Left kidney (tissue), 8 donors: ENCODE data around the gene CD300LD. TPM values are rescaled to one million over a fixed set of nuclear protein-coding genes. Genes with fewer than 3 reads are reported as not detected.
"Not testable (repeated sequence)": the region's sequence is repeated elsewhere in the genome, so short reads cannot be mapped to it uniquely, and the experiment has no call there.

Source experiments
- DNase-seq: peaks from one replicate; pipeline ENCODE4 v3.0.0-alpha.2; 2013
- long read RNA-seq, 8 donors: transcript quantifications; one replicate each; lab custom pipeline, GENCODE V29; 2026
- polyA plus RNA-seq: library from polyadenylated mRNA; unstranded; fragments of 120-200 nt; gene quantifications from one replicate; pipeline ENCODE4 v1.2.1, GENCODE V29; 2013; ENCODE audit not compliant: insufficient read length

Gene CD300LD
- polyA plus RNA-seq, result 0.13 TPM
- long read RNA-seq, donor 1, result 0 reads
- long read RNA-seq, donor 2, result 0 reads
- long read RNA-seq, donor 3, result 0 reads
- long read RNA-seq, donor 4, result 0 reads
- long read RNA-seq, donor 5, result 0 reads
- long read RNA-seq, donor 6, result 0 reads
- long read RNA-seq, donor 7, result 0 reads
- long read RNA-seq, donor 8, result 0 reads

DNA sequence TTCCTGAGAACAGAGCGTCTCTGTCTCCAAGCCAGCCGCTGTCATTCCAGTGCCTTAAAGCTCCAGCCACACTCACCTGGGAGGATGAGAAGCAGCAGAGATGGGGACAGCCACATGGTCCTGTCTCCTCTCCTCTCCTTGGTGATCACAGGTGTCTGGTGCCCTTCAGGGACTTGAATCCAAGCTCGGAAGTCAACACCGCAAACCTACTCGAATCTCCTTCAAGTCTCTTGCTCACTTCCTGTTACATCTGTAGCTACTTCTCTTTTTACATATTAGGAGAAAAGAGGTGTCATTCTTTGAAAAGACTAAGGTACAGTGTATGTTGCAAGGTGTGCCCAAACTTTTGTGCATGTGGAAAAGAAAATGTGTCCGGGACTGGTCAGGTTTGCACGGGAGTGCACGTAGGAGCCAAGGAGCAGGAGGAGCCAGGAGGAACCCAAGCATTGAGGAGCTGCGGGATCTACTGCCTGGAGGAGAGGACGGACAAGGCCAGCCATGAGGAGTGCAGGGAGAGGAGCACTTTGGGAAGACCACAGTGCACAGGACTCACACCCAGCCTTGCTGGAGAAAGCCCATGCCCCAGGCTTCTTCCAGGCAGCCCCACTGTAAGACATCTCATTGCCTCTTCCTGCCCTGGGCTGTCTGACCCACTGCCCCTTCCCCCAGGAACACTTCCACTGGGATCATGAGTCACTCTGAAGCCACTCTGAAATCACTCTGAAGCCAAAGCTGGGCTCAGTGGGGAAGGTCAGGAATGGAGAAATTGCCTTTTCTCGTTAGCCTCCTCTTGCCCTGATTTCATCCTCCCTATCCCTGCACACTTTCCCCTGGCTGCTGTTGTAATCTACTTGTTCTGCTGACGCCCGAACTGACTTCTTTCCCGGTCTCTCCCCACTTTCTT is at the start of gene CD300LD:
Gene CD300LD (minus strand): TSS at position 197 of the 904 bp plus-strand sequence. CDS start 81 bp downstream, at position 116.
- no peak for DNase-seq

DNA sequence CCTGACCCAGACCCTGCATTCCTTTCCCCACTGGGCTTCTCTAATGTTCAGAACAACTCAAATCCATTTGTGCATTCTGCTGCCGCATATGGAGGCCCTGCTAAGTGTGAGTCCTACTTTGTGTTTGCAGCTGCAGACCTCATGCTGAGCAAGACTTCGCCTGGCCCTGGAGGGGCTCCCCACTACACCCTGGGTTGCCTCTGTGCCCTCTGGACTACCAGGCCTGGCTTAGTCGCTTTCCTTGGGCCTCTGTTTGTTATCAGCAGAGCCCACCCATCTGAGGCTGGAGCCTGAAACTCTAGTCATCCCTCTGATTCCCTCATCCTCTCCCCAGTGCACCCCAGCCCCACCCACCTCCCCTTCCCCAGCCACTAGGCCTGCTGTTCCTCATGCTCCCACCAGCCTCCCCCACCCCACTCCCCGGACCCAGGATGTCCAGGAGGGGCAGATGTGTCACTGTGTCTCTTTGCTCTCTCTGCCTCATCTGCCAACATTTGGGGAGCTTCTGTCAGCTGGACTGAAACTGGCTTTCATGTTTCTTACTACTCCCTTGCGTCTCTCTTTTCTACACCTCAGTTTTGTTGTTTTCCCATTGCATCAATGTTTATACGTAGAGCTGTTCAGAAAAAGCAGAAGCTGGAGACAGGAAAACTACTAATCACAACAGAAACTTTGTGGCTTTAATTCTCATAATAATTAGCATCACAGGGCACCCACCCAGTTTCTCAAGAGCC is 49.3 kb upstream of the CD300LD start:
- DNase-seq, result no peak

DNA sequence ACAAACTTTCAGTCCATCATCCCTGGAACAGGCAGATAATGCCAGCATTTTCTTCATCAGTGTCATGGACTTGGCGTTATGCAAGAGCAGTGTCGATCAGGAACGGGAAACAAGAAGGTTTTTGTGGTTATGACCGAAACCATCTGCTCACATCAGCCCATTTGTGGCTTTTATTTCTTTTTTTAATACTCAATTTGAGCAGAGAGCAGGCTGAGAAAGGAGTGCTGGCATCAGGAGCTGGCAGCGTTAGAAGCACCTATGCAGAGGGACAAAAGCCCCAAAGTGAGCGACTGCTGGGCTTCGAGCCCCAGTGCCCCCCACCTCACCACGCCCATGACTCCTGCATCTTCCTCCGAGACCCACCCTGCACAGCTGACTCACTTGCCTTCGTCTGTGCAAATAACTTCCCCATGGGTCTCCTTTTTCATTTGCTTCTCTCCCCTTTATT is 47.6 kb upstream of the CD300LD start:
- DNase-seq, result no peak

DNA sequence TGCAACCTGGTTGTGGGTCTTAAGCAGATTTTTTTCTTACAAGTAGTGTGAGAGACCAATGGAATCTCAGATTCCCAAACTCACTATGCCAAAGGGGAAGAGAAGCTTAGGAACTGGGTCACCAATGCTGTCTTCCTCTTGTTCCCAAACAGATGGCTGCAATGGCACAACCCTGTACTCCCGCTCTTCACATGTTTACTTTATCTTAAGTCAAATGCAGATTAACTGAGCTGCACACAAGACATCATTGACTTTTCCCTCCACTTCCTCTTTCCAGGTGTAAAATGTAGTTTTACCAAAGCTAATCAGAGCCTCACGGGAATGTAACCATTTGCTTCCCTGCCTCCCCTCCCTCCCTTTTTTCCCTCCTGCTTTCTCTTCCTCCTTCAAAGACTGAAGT is 45.8 kb upstream of the CD300LD start:
- DNase-seq, result no peak

DNA sequence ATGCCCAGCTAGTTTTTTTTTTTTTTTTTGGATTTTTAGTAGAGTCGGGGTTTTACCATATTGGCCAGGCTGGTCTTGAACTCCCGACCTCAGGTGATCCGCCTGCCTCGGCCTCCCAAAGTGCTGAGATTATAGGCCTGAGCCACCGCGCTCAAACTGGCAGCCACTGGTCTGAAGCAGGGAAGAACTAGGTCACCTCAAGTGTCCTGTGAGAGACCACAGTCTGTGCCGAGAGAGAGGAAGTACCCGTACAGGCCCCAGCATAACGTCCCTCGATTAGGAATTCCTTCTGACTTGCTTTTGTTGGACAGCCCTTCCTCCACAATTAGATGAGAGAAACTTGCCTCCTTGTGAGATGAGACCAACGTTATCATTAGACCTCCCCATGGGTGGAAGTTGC is 45.2 kb upstream of the CD300LD start:
- no peak for DNase-seq

DNA sequence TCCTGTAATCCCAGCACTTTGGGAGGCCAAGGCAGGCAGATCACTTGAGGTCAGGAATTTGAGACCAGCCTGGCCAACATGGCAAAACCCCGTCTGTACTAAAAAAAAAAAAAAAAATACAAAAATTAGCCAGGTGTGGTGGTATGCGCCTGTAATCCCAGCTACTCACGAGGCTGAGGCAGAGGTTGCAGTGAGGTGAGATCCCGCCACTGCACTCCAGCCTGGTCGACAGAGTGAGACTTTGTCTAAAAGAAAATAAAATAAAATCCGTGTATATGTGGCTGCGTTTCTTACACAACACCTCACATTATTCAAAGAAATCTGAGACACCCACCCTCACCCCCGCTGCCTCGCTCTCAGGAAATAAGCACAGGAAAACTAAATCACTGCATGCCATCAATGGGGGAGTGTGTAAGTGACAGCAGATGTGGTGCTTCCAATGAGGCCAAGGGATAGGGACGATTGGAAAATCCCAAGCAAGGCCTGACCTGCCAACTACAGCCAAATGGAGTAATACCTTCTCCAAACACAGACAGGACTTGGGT is 44.5 kb upstream of the CD300LD start:
- peak; percentile 37 for DNase-seq

DNA sequence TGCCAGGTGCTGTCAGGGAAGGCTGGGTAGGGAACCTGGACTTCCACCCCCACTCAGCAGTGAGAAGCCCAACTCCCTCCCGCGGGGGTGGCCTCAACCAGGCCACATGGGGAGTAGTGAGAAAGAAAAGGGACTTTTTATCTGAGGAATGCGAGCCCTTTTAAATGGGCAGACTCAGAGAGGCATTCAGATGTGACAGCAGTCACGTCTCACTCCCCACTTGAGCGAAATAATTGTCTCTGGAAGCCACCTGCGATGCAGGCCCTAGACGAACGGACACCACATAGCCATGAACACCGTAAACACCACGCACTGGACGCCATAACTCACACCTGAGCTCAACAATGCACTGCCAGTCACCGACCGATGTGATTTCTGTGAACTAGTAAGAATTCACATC is 43.3 kb upstream of the CD300LD start:
- DNase-seq, result peak; percentile 51

DNA sequence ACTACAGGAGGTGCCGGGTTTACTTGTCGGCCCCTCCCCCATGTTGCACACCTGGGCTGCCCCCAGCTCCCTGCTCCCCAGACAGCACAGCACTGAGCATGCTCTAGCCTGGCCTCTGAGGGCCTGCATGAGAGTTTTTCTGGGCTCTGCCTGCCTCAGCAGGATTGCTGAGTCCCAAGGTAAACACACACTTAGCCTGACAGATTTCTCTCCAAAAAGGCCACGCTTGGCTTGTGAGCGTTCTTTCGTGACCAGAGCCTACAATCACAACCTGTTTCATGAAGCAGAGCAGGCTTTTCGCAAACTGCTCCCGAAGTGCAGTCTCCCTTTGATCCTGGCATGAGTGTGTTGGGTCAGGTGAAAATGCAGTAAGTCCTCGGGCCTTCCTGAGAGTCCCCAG is 41.2 kb upstream of the CD300LD start:
- peak; percentile 74 for DNase-seq

DNA sequence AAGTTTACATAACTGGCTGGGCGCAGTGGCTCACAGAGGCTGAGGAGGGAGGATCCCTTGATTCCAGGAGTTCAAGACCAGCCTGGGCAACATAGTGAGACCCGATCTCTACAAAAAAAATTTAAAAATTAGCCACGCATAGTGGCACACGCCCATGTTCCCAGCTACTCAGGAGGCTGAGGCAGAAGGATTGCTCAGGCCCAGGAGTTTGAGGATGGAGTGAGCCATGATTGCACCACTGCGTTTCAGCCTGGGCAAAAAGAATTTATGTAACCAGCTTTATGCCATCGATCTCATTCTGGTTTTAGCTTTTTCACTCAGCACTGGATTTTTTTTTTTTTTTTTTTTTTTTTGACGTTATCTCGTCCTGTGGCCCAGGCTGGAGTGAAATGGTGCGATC is 40.5 kb upstream of the CD300LD start:
- DNase-seq, result no peak

DNA sequence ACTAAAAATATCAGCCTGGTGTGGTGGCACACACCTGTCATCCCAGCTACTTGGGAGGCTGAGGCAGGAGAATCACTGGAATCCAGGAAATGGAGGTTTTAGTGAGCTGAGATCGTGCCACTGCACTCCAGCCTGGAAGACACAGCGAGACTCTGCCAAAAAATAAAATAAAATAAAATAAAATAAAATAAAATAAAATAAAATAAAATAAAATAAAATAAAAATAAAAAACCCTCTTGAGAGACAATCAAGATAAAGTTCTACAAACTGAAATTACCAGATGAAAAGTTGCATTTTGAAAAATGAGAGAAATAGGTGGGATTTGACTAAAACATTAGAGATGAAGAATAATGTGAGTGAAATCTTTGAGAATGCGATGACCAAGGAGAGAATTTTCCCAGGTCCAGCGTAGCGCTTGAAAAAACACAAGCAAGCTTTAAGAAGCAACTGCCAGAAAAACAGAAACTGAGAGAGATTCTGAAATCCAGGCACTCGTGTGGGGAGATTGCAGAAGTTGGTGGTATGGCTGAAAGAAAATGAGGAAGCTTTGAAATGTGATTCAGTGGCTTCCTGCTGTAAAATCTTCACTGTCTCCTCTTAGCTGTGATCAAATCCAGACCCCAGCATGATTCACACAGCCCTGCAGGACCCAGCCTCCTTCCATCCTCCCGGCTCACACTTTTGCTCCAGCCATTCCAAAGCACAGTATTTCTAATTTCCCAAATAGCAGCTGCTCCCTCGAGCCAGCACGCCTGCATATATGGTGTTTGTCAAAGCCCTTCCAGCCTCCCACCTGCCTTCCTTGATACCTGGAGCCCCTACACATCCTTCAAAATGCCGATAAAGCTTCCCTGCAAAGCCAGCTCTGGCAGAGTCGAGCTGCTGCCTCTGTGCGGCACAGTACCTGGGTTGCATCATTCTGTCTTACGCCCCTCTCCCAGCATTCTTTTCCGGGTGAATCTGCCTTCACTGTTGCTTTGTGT is 39.7 kb upstream of the CD300LD start:
- DNase-seq, result no peak

DNA sequence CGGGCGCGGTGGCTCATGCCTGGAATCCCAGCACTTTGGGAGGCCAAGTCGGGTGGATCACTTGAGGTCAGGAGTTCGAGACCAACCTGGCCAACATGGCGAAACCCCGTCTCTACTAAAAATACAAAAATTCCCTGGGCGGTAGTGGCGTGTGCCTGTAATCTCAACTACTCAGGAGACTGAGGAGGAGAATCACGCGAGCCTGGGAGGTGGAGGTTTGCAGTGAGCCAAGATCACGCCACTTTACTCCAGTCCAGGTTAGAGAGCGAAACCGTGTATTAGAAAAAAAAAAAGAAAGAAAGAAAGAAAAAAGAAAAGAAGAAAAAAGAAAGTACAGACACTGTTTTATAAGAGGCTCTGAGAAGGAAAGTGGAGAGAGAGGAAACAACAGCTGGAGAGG is 38.2 kb upstream of the CD300LD start:
- DNase-seq, result not testable (repeated sequence)

DNA sequence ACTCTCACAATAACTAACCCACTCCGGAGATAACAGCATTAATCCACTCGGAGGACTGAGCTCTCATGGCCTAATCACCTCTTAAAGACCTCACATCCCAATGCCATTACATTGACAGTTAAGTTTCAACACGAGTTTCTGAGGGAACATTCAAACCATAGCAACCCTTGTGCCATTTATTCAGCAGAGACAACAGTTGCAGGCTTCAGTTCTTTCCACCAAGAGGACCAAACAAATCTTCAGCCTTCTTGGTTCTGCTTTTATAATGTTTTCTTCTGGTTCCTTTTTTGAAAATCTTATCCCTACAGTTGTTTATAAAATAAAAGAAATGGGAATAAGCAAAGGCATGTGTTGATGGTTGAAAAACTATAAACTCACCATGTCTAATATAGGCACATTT is 33.6 kb upstream of the CD300LD start:
- no peak for DNase-seq

DNA sequence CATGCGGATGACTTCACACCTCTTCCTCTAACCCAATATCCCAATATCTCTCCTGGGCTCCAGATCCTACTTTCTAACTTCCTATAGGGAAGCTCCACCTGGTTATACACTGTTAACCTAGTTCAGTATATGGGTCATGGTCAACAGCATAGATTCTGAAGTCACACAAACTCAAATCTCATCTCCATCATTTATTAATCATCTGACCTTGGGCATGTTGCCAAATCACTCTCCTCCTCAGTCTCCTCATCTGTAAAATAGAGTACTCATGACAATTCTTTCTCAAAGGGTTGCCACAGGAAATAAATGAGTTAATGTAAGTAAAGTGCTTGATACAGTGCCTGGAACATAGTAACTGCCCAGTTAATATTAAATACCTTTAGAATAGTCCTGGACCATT is 32.0 kb upstream of the CD300LD start:
- DNase-seq, result no peak

DNA sequence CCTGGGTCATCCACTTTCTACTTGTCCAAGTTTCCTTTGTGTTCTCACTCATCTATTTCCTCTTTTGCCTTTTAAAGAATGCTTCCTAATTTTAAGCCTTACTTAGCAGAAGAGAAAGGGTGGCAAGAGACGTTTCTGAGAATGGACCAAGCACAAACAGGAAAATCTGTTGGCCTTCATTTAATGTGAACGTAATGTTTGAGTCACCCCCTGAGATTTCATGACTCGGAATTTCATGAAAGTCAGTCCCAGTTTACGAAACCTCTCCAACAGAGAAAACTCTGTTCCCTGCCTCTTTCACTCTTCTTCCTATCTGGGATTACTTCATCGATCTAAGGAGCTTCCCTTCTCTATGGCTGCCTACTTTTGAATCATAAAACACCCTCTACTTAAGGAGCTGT is 31.6 kb upstream of the CD300LD start, which contains the start of gene CD300E:
Gene CD300E (minus strand): TSS at position 46 of the 401 bp plus-strand sequence. CDS start 117 bp downstream, outside the sequence.
- no peak for DNase-seq

DNA sequence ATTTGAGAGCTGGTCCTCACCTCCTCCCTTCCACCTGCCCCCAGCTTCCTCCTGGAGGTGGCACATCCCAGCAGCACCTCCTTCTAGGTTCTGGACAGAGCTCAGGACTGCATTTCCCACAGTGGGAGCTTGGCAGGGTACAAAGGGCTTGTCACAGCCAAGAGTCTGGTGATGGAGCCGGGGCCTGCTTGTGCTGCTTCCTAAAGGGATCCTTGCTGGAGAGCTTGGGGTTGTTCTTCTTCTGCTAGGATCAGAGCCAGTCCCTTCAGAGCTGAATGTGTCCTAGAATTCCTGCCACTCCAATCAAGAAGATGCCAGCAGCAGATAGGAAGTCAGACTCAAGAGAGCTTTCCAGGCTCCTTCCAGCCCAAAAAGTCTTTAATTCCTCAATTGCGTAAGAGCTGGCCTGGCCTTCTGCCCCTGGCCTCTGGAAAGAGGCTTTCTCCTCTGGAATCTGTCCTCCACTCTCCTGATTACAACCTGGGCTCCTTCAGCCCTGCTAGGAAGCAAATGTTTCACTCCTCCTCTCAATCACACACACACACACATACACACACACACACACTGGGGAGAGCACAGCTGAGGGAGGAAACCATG is 27.1 kb upstream of the CD300LD start:
- DNase-seq, result no peak

DNA sequence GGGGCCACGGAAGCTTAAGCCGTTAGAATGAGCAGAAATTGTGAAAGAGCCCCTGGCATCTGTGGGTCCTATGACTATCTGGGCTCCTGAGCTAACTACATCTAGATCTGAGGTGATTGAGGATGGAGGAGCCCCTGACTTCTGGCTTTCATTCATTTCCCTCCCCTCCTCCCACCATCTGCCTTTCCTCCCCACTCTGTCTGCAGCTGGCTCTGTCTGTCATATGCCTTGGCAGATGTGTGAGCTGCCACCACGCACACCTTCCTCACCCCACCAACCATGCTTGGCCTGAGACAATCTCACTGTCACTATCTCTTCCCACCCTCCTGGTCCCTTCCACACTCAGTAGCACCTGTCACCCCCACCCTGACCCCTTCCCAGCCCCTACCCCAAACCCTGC is 26.4 kb upstream of the CD300LD start:
- DNase-seq, result no peak

DNA sequence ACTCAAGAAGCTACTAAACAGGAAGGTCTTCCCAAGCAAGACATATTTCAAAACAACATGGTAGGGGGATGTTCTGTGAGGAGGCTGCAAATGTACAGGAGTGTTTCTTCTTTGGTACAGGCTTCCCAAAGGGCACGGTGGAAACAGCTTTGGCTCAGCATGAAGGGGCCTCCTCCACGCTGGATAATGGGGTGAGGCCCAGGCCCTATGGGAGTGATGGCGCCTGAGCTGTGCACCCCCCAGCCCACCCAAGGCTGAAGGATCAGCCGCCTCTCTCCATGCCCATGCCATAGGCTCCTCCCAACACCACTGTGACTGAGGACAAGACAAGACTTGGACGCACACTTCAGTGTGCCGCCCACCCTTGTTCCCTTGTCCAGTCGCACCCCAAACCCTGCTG is 24.6 kb upstream of the CD300LD start:
- DNase-seq, result no peak

DNA sequence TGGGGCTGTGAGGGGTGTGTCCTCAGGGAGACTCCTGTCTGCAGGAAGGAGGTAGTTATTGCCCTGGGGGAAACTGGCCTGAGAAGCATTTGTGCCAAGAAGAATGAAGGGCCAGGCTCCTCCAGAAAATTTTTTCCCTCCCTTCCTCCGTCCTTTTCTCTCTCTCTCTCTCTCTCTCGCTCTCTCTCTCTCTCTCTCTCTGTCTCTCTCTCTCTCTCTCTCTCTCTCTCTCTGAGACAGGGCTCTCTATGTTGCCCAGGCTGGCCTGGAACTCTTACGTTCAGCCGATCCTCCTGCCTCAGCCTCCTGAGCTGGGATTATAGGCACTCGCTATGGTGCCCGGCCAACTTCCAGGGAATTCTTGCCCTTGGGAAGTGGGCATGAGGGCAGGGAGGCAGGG is 20.0 kb upstream of the CD300LD start:
- DNase-seq, result no peak

DNA sequence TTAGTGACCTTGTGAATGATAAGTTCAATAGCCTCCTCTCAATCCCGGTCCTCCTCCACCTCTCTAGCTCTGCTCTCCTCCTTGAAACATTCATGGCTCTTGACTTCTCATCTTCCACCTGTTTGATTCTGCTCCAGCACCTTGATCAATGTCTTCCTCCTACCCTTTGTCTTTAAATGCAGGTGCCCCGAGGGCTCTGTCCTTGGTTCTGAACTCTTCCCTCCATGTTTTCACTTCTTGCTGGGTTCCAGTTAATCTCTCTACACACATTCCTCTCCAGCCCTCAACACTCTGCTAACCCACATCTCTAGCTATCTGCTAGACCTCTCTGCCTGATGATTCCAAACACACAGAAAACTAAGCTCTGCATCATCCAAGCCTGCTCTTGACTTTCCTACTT is 18.0 kb upstream of the CD300LD start:
- peak; percentile 63 for DNase-seq

DNA sequence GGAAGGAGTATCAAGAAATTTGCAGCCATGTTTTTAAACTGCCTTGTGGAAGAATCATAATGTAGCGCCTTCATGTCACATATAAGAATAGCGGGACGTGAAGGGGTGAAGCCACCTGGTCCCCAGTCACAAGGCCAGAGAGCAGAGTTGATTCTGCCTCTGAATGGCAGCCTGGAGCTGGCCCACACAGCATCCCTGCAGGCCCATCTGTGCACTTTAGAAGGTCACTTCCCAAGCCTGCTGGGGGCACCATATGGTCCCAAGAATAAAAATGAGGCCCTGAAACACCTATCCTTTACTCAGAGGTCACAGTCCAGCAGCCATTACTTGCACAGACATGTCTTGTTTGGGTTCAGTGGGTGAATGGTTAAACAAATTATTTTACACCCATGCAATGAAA is 16.4 kb upstream of the CD300LD start:
- no peak for DNase-seq

DNA sequence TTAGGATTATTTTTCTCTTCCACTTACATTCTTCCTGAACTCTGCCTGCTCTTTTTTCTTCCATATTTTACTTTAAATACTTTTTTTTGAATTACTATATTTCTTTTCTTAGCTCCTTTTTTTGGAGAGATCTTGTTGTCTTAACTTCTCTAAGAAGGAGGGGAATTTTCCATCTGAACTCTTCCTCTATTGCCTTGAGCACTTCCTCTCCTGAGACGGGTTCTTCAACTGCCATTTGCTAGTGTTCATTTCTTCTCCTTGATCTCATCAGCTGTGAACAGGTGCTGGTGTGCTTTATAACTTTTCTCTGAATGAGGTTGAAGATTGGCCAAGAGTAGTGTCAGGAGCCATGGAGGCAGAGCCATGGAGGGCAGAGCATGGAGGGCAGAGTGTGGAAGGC is 15.1 kb upstream of the CD300LD start:
- no peak for DNase-seq
